C4-2B (cell line): Measurements from ENCODE around the gene ADGRG7.

Source experiments
- CTCF ChIP-seq: fragments of 450-650 bp; conservative IDR thresholded peaks from 2 replicates; pipeline ENCODE4 v1.5.1; 2017; ENCODE audit warnings: mild to moderate bottlenecking
- ZFX ChIP-seq: fragments of 450-650 bp; IDR thresholded peaks from 2 replicates; pipeline ENCODE4 v1.6.1; 2017

- TF ChIP-seq CTCF (no peak), ZFX (no peak)
These were observed 4.5 kb downstream of the ADGRG7 start for GRCh38 chr3:100613721-100614390.
